Measurements from ENCODE around the gene PRKAG3. TPM values are rescaled to one million over a fixed set of nuclear protein-coding genes. Genes with fewer than 3 reads are reported as not detected.

The PRKAG3 gene
- total RNA-seq, 4 donors from 2014 or later = not detected

DNA sequence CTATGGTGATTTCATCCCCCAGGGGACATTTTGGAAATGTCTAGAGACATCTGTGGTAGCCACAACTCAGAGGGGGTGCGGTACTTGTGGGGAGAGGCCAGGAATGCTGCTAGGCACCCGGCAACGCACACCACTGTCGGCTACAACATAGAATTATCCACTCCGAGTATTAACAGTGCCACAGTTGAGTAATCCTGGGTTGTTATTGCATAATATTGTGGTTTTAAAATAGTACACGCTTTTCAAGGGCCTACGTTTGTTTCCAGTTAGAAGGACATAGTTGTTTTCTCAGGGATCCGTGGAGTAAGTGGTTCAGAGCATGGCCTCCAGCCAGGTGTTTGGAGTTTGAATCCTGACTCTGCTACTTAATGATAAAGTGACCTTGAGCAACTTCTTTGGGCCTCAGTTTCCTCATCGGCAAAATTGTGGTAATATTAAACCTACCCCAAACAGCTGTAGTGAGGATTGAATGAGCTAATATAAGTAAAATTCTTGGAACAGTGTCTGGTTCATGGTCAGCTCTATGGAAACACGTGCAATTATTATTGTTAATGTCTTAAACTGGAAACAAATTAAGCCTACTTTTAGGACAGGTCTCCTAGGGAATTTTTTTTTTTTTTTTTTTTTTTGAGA, 25.1 kb downstream of the PRKAG3 start:
- H3K27me3 ChIP-seq = no peaks in the 10 kb centered on the region
- intact Hi-C loops (cut with DNase I) = no loop called here
- no peaks in the 10 kb centered on the region for H3K9me3 ChIP-seq
- peak; percentile 89 to 90 for DNase-seq
- H3K36me3 ChIP-seq = no peaks in the 10 kb centered on the region
- 20 to 23% methylated on average over 10 of the region's 10 CpGs for WGBS, 2 donors
- peak overlapping the region; percentile 69 to 79 (median 70) for H3K27ac ChIP-seq
- H3K4me1 ChIP-seq = peaks cover 11 to 24% of the 10 kb centered on the region in 2 donors
- TF ChIP-seq, protein P1, sequence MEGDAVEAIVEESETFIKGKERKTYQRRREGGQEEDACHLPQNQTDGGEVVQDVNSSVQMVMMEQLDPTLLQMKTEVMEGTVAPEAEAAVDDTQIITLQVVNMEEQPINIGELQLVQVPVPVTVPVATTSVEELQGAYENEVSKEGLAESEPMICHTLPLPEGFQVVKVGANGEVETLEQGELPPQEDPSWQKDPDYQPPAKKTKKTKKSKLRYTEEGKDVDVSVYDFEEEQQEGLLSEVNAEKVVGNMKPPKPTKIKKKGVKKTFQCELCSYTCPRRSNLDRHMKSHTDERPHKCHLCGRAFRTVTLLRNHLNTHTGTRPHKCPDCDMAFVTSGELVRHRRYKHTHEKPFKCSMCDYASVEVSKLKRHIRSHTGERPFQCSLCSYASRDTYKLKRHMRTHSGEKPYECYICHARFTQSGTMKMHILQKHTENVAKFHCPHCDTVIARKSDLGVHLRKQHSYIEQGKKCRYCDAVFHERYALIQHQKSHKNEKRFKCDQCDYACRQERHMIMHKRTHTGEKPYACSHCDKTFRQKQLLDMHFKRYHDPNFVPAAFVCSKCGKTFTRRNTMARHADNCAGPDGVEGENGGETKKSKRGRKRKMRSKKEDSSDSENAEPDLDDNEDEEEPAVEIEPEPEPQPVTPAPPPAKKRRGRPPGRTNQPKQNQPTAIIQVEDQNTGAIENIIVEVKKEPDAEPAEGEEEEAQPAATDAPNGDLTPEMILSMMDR (IDR thresholded peaks at IDR 0.05) = no peak
- no peak for TF ChIP-seq POLR2A (IDR thresholded peaks at IDR 0.05)
- no peak overlapping the region for H3K4me3 ChIP-seq (replicated peaks in 1 of 3)

DNA sequence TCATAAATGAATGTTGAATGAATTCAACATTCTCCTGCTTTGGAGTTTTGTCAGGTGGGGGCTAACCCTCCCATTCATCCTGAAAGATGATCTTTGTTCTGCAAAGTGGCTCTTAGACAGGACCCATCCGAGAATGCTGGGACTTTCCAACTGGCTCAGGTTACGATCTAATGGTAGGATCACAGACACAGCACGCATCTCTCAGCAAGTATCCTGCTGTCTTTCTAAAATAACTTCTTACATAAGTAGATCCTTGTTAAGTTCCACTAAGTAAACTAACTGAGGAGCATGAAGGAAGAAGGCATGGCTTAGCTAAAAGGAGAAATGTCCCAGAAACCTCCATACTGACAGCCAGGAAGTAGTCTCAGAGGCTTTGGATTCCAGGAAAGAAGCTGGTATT, 26.0 kb downstream of the PRKAG3 start:
- 8 to 10% methylated on average over 3 of the region's 3 CpGs for WGBS, 2 donors
- Histone ChIP-seq H3K9me3 (no peaks in the 10 kb centered on the region), H3K4me1 (peaks cover 11 to 24% of the 10 kb centered on the region in 2 donors), H3K36me3 (no peaks in the 10 kb centered on the region), H3K27me3 (no peaks in the 10 kb centered on the region), H3K27ac (peak overlapping the region; percentile 69 to 79 (median 70)), H3K4me3 (replicated peaks in 1 of 3) (no peak overlapping the region)
- intact Hi-C loops (cut with DNase I) = no loop called here
- no peak for TF ChIP-seq POLR2A (IDR thresholded peaks at IDR 0.05)
- TF ChIP-seq, protein P1 (IDR thresholded peaks at IDR 0.05) = no peak
- DNase-seq = peak; percentile 35 to 36

DNA sequence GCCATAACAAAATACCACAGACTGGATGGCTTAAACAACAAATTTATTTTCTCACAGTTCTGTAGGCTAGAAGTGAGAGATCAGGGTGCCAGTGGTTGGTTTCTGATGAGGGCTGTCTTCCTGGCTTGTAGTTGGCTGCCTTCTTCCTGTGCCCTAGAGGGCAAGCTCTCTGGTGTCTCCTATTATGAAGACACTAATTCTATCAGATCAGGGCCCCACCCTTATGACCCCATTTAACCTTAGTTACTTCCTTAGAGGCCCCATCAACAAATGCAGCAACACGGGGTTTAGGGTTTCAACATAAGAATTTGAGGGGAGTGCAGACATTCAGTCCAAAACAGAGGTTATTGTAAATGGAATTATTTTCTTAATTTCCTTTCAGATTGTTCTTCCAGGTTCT, 26.8 kb downstream of the PRKAG3 start:
- H3K9me3 ChIP-seq = no peaks in the 10 kb centered on the region
- H3K27ac ChIP-seq = no peak overlapping the region
- H3K36me3 ChIP-seq = no peaks in the 10 kb centered on the region
- intact Hi-C loops (cut with DNase I) = no loop called here
- no peak for DNase-seq
- peaks cover 11 to 24% of the 10 kb centered on the region in 2 donors for H3K4me1 ChIP-seq
- no peak overlapping the region for H3K4me3 ChIP-seq (replicated peaks in 1 of 3)
- no peaks in the 10 kb centered on the region for H3K27me3 ChIP-seq
- TF ChIP-seq, protein P1 (IDR thresholded peaks at IDR 0.05) = no peak
- no peak for TF ChIP-seq POLR2A (IDR thresholded peaks at IDR 0.05)
- WGBS, 2 donors = 92 to 96% methylated on average over 1 of the region's 1 CpG

DNA sequence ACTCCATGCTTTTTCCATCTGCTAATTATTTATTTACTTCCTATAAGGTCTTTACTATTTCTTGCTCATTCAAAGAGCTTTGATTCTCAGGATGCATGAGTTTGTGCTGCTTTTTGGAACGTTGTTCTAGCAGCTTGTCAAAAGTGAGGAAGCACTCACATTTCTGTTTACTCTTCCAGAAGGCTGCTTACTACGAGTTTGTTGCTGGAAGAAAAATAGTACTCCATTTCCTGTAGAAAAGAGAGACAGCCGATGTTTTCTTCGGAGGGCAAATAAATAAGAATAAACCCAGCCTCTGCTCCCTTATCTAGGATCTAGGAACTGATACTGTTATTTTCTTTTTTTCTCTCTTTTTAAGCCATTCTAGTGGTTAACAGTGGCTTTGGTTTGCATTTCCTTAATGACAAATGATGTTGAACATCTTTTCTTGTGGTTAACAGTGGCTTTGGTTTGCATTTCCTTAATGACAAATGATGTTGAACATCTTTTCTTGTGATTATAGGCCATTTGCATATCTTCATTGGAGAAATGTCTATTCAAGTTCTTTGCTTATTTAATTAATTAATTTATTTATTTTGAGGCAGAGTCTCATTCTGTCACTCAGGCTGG, 29.1 kb downstream of the PRKAG3 start:
- 30 to 53% methylated on average over 4 of the region's 4 CpGs for WGBS, 2 donors
- TF ChIP-seq, protein P1 (IDR thresholded peaks at IDR 0.05) = no peak
- TF ChIP-seq POLR2A (IDR thresholded peaks at IDR 0.05) = no peak
- Histone ChIP-seq H3K4me3 (replicated peaks in 1 of 3) (no peak overlapping the region), H3K36me3 (no peaks in the 10 kb centered on the region), H3K9me3 (no peaks in the 10 kb centered on the region), H3K4me1 (peaks cover 11 to 24% of the 10 kb centered on the region in 2 donors), H3K27me3 (no peaks in the 10 kb centered on the region), H3K27ac (no peak overlapping the region)
- intact Hi-C loops (cut with DNase I) = no loop called here
- no peak for DNase-seq

DNA sequence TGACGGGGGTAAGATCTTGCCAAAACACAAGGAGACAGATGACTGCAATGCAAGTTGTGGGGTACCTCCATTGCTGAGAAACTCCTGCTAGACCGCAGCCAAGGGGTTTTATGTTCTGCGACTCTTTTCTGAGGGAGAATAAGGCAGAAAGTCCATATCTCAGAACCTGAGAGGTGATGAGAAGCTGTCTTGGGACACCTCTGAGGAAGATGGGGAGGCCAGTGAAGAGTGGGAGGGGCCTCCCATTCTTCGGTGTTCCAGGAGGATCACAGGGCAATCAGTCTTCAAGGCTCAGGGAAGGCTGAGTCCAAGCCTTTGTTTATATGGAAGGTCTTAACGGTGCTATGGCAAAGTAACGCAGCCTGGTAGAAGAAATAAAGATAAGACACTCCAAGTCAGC, 31.6 kb downstream of the PRKAG3 start:
- peaks cover 0 to 1% of the 10 kb centered on the region in 2 donors for H3K4me1 ChIP-seq

More for the DNA sequence above, 31.6 kb downstream of the PRKAG3 start:
- no peaks in the 10 kb centered on the region for H3K27me3 ChIP-seq
- H3K27ac ChIP-seq = no peak overlapping the region
- intact Hi-C loops (cut with DNase I) = no loop called here
- no peak overlapping the region for H3K4me3 ChIP-seq (replicated peaks in 1 of 3)
- no peak for DNase-seq
- TF ChIP-seq POLR2A (IDR thresholded peaks at IDR 0.05) = no peak
- TF ChIP-seq, protein P1 (IDR thresholded peaks at IDR 0.05) = no peak
- H3K36me3 ChIP-seq = no peaks in the 10 kb centered on the region
- 62 to 67% methylated on average over 6 of the region's 6 CpGs for WGBS, 2 donors
- H3K9me3 ChIP-seq = no peaks in the 10 kb centered on the region
